ENCODE data around the gene AKAP11.

AKAP11 gene

DNA sequence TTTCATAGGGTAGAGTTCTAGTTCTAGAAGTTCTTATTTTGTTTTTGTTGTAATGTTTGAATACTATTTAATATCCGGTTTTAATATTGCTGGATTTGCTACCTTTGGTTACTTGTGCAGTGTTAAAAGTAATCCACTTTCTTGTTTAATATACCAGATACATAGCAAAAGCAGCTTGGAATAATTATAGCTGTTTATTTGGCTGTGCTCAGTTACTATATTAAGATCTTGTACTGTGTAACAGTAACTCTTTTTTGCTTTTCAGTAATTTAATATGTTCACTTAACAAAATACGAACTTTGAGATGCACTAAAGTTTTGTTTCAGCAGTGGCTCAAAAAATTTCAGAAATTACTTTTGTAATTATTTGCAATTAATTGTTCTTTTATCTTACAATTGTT, 50.9 kb downstream of the AKAP11 start:
- H3K27ac ChIP-seq (ENCODE audit: low read depth, low read length): no peak overlapping the region
- H3K36me3 ChIP-seq (ENCODE audit: control insufficient read depth, insufficient read depth, low read length): no peaks in the 10 kb centered on the region
- H3K9ac ChIP-seq (ENCODE audit: low read length): no peak overlapping the region
- no peaks in the 10 kb centered on the region for H3K4me1 ChIP-seq (ENCODE audit: control insufficient read depth, insufficient read depth, low read length)
- no peak overlapping the region for H3K4me3 ChIP-seq (ENCODE audit: low read length)
- no peaks in the 10 kb centered on the region for H3K27me3 ChIP-seq (ENCODE audit: control insufficient read depth, insufficient read depth, low read length)

DNA sequence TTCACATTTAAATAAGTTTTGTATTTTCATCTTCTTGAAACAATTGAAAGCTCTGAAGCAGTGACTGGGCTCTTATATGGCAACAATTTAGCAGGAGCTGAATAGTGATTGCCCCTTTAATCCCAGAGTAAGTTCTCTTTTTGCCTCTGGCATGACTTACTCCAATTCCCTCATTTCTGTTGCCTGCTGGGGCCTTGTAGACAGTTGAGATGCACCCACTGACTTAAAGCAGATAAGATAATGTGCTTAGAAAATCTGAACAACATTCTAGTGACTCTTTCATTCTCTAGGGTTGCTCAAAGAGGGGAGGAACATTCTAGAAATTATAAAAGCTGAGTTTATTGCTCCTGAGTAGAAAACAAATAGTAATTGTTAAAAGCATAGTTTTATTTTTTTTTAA, 52.8 kb downstream of the AKAP11 start:
- H3K9ac ChIP-seq (ENCODE audit: low read length): no peak overlapping the region
- no peak overlapping the region for H3K27ac ChIP-seq (ENCODE audit: low read depth, low read length)
- H3K36me3 ChIP-seq (ENCODE audit: control insufficient read depth, insufficient read depth, low read length): no peaks in the 10 kb centered on the region
- no peak overlapping the region for H3K4me3 ChIP-seq (ENCODE audit: low read length)
- H3K4me1 ChIP-seq (ENCODE audit: control insufficient read depth, insufficient read depth, low read length): no peaks in the 10 kb centered on the region
- no peaks in the 10 kb centered on the region for H3K27me3 ChIP-seq (ENCODE audit: control insufficient read depth, insufficient read depth, low read length)

DNA sequence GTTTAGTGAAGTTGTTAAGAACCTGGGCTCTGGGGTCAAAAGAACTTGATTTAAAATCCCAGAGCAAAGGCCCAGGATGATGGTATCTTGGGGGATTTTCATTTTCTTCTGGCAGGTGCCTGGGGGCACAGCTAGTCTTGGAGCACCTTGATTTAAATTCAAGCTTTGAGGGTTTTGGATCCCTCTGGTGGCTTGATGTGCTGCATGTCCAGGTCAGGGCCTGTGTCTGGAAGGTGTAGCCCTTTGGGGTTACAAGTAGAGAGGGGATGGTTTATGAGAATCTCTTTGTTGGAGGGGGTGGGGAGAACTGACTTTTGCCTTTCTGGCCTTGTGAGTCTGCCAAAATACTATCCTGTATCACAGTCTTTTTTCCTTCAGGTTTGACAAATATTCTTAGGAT, 55.8 kb downstream of the AKAP11 start:
- Histone ChIP-seq H3K4me3 (ENCODE audit: low read length) (no peak overlapping the region), H3K9ac (ENCODE audit: low read length) (no peak overlapping the region), H3K4me1 (ENCODE audit: control insufficient read depth, insufficient read depth, low read length) (no peaks in the 10 kb centered on the region), H3K27ac (ENCODE audit: low read depth, low read length) (no peak overlapping the region), H3K36me3 (ENCODE audit: control insufficient read depth, insufficient read depth, low read length) (no peaks in the 10 kb centered on the region), H3K27me3 (ENCODE audit: control insufficient read depth, insufficient read depth, low read length) (no peaks in the 10 kb centered on the region)

DNA sequence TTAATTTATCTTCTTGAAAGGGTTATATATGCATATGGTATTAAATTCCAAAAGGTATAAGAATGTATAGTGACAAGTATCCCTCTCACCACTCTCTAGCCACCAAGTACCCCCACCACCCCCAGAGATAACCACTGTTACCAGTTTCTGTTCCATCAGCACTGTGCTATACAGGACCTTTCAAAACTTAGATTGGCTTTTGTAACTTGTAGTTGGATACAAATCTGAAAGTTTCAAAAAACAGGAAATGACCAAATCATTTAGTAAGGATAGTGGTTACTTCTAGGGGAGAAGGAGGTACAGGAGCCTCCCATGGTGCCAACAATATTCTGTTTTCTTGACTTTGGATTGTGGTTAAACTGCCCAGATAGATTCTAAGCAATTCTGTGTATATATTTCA, 56.7 kb downstream of the AKAP11 start:
- Histone ChIP-seq H3K9ac (ENCODE audit: low read length) (no peak overlapping the region), H3K27ac (ENCODE audit: low read depth, low read length) (no peak overlapping the region), H3K27me3 (ENCODE audit: control insufficient read depth, insufficient read depth, low read length) (no peaks in the 10 kb centered on the region), H3K36me3 (ENCODE audit: control insufficient read depth, insufficient read depth, low read length) (no peaks in the 10 kb centered on the region), H3K4me1 (ENCODE audit: control insufficient read depth, insufficient read depth, low read length) (no peaks in the 10 kb centered on the region), H3K4me3 (ENCODE audit: low read length) (no peak overlapping the region)

DNA sequence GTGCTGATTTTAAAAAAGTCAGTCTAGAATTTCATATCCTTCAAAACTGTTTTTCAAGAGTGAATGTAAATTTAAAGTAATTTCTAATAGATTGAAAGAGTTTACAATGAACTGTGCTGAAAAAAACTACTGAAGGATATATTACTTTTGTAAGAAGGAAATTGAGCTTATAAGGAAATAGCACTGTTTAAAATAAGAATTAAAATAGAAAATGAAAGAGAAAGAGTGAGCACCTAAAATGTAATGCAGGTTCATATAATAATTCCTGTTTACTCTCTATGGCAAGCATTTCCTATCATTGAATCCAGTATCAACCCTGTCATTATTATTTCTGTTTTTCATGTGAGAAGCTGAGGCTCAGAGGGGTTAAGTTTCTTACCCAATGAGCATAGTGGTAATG, 57.3 kb downstream of the AKAP11 start:
- H3K27ac ChIP-seq (ENCODE audit: low read depth, low read length): no peak overlapping the region

DNA sequence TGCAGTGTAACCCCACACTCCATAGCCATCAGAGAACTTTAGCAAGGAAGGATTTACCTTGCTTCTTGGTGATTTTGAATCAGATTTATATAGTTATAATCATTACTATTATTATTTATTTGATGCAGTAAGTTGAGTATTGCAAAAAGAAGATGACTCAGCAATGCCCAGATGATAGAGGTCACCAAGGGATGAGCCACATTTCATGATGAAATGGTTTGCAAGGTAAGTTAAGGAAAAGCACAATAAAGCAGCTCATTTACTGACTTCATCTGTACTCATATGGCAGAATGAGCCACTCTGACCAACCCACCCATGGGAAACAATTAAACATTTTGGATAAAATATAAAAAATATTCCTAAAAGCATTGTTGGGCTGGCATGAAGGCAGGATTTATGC, 59.1 kb downstream of the AKAP11 start:
- Histone ChIP-seq H3K36me3 (ENCODE audit: control insufficient read depth, insufficient read depth, low read length) (no peaks in the 10 kb centered on the region), H3K27ac (ENCODE audit: low read depth, low read length) (no peak overlapping the region), H3K9ac (ENCODE audit: low read length) (no peak overlapping the region), H3K27me3 (ENCODE audit: control insufficient read depth, insufficient read depth, low read length) (no peaks in the 10 kb centered on the region), H3K4me1 (ENCODE audit: control insufficient read depth, insufficient read depth, low read length) (no peaks in the 10 kb centered on the region), H3K4me3 (ENCODE audit: low read length) (no peak overlapping the region)

More for the DNA sequence above, 57.3 kb downstream of the AKAP11 start:
- H3K9ac ChIP-seq (ENCODE audit: low read length): no peak overlapping the region
- no peaks in the 10 kb centered on the region for H3K27me3 ChIP-seq (ENCODE audit: control insufficient read depth, insufficient read depth, low read length)
- H3K4me3 ChIP-seq (ENCODE audit: low read length): no peak overlapping the region
- H3K4me1 ChIP-seq (ENCODE audit: control insufficient read depth, insufficient read depth, low read length): no peaks in the 10 kb centered on the region
- H3K36me3 ChIP-seq (ENCODE audit: control insufficient read depth, insufficient read depth, low read length): no peaks in the 10 kb centered on the region

DNA sequence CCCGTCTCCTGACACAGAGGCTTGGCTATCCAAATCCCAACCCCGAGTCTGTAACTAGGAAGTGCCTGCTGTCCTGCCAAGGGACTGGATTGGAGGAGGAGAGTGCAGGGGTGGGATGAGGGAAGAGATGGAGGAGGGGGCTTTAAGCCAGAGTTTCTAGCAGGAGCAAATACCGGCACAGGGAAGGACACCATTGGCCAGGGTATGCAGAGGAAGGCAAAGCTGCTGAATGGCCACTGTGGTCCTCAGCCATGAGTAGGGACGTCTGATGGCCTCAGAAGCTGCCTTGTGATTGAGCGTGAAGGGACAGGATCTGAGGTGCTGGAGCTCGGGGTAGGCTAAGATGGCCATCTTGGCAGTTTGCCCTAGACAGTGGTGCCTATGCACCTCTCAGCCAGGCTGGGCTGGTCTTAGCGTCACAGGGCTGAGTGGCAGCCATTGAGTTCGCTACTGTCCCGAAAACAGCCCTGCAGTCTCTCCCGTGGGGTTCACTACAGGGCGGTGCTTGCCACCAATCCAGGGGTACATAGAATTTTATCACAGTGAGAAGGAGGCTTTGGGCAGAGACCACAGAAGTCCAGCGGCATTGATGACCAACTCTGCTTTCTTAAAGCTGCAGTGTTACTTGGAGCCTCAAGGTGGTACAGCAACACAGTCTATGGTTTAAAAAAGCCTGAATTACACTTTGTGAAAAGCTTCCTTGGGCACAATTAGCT, 61.8 kb downstream of the AKAP11 start:
- Histone ChIP-seq H3K4me1 (ENCODE audit: control insufficient read depth, insufficient read depth, low read length) (no peaks in the 10 kb centered on the region), H3K27ac (ENCODE audit: low read depth, low read length) (no peak overlapping the region), H3K4me3 (ENCODE audit: low read length) (no peak overlapping the region), H3K36me3 (ENCODE audit: control insufficient read depth, insufficient read depth, low read length) (no peaks in the 10 kb centered on the region), H3K9ac (ENCODE audit: low read length) (no peak overlapping the region), H3K27me3 (ENCODE audit: control insufficient read depth, insufficient read depth, low read length) (no peaks in the 10 kb centered on the region)

DNA sequence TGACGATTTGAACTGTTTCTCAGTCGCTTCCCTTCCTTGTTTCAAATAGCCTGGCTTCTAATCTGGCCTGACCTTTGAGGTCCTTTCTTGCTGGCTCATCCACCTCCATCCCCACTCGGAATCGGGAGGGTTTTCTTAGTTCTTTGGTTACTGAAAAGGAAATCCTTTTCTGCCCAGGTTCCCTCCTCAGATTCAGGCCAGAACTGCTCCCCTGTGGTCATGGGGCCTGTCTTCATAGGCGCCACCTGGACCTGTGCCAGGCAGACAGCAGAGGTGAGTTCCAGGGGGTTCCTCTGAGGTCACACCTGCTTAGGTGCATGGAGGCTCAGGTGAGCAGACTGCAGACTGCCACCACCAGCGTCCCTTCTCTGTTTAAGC, 62.4 kb downstream of the AKAP11 start:
- H3K4me1 ChIP-seq (ENCODE audit: control insufficient read depth, insufficient read depth, low read length): no peaks in the 10 kb centered on the region
- no peak overlapping the region for H3K27ac ChIP-seq (ENCODE audit: low read depth, low read length)
- H3K4me3 ChIP-seq (ENCODE audit: low read length): no peak overlapping the region
- H3K27me3 ChIP-seq (ENCODE audit: control insufficient read depth, insufficient read depth, low read length): no peaks in the 10 kb centered on the region
- H3K9ac ChIP-seq (ENCODE audit: low read length): no peak overlapping the region
- no peaks in the 10 kb centered on the region for H3K36me3 ChIP-seq (ENCODE audit: control insufficient read depth, insufficient read depth, low read length)

DNA sequence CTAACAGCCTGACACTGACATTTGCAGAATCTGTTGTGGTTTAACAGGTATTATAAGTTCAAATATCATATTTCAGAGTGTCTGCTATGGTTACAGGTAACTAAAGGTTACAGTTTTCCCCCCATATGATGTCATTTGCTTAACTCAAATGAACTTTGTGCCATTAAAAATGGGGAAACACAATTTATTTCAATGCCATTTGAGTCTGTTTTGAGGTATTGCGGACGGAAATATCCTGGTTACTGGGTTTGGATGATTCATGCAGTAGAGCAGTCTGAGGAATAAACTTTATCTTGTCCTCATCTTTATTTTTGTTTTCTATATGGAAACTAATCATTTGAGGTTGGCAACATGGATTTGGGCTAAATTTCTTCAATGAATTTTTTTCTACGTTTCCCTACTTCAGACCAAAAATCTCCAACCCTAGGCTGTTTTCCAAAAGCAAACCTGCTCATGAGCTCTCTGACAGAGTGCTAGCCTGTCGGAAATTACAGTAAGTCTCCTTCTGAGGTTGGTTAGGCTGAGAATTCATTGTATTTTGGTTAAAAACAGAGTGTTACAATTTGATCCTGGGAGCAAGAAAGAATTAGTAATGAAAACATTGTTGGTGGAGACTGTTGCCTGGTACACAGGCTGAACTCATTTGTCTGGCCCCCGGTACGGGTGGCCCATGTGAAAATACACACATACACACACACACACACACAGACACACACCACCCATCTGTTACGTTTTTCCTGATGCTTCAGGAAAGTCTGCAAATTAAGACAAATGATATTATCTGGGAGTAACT, 66.1 kb downstream of the AKAP11 start:
- no peaks in the 10 kb centered on the region for H3K36me3 ChIP-seq (ENCODE audit: control insufficient read depth, insufficient read depth, low read length)
- H3K4me3 ChIP-seq (ENCODE audit: low read length): no peak overlapping the region
- no peaks in the 10 kb centered on the region for H3K4me1 ChIP-seq (ENCODE audit: control insufficient read depth, insufficient read depth, low read length)
- no peak overlapping the region for H3K9ac ChIP-seq (ENCODE audit: low read length)
- no peaks in the 10 kb centered on the region for H3K27me3 ChIP-seq (ENCODE audit: control insufficient read depth, insufficient read depth, low read length)
- H3K27ac ChIP-seq (ENCODE audit: low read depth, low read length): no peak overlapping the region

DNA sequence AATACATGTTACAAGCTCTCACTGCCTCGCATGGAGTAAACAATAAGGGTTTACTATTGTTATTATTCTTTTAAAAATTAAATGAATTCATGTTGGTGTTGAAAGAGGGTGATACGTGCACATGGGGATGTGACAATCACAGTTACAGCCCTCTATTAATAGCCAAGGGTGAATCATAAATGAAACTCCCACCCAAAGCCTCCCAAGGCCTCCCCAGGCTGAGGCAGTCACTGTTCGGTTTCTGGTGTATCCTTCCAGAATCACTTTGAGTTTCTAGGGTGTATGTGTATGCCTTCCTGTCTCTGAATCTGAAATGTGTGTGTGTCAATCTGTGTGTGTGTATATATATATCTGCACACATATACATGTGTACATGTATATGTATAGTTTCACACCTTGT, 73.4 kb downstream of the AKAP11 start:
- no peaks in the 10 kb centered on the region for H3K4me1 ChIP-seq (ENCODE audit: control insufficient read depth, insufficient read depth, low read length)
- no peak overlapping the region for H3K27ac ChIP-seq (ENCODE audit: low read depth, low read length)
- no peak overlapping the region for H3K9ac ChIP-seq (ENCODE audit: low read length)
- no peak overlapping the region for H3K4me3 ChIP-seq (ENCODE audit: low read length)
- no peaks in the 10 kb centered on the region for H3K36me3 ChIP-seq (ENCODE audit: control insufficient read depth, insufficient read depth, low read length)
- H3K27me3 ChIP-seq (ENCODE audit: control insufficient read depth, insufficient read depth, low read length): no peaks in the 10 kb centered on the region

DNA sequence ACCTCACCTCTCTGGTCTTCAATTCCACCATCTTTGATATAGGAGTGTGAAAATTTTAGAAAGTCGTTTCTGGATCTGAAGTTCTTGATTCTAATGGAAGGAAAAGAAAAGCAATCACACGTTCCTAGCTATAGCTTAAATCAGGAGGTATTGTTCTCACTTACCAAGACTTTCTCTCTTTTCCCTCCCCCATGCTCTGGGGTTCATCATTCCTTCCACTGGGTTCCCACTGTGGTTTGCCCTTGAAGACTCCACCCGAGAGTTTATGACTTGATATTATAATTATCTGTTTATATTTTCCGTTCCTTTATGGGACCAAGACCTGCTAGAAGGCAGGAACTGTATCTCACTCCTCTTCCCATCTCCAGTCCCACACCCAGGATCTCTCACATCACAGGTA, 76.6 kb downstream of the AKAP11 start:
- Histone ChIP-seq H3K4me1 (ENCODE audit: control insufficient read depth, insufficient read depth, low read length) (no peaks in the 10 kb centered on the region), H3K4me3 (ENCODE audit: low read length) (no peak overlapping the region), H3K9ac (ENCODE audit: low read length) (no peak overlapping the region), H3K36me3 (ENCODE audit: control insufficient read depth, insufficient read depth, low read length) (no peaks in the 10 kb centered on the region), H3K27ac (ENCODE audit: low read depth, low read length) (no peak overlapping the region), H3K27me3 (ENCODE audit: control insufficient read depth, insufficient read depth, low read length) (no peaks in the 10 kb centered on the region)

DNA sequence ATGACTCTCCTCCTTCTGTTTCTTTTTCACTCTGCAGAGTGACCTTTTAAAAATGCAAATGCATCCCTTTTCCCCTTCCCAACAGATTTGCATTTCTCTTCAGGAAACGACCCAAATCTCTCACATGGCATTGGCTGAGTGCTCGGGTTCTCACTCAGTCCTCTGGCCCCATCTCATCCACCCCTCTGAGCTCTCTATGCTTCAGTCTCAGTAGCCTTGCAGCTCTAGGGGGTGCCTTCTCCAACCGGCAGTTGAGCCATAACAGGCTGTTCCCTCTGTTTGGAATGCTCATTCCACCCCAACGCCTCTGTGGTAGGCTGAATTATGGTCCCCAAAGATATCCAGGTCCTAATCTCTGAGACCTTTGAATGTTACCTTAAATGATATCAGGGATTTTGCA, 78.2 kb downstream of the AKAP11 start:
- peaks cover 2% of the 10 kb centered on the region for H3K4me1 ChIP-seq (ENCODE audit: control insufficient read depth, insufficient read depth, low read length)
- H3K27me3 ChIP-seq (ENCODE audit: control insufficient read depth, insufficient read depth, low read length): no peaks in the 10 kb centered on the region
- no peak overlapping the region for H3K9ac ChIP-seq (ENCODE audit: low read length)
- H3K4me3 ChIP-seq (ENCODE audit: low read length): no peak overlapping the region
- no peaks in the 10 kb centered on the region for H3K36me3 ChIP-seq (ENCODE audit: control insufficient read depth, insufficient read depth, low read length)
- H3K27ac ChIP-seq (ENCODE audit: low read depth, low read length): no peak overlapping the region

Measured in rectal smooth muscle tissue (tissue), 1 donor.